H7 (cell line): ENCODE results near the gene FNDC3B. TPM values are rescaled to one million over a fixed set of nuclear protein-coding genes. Genes with fewer than 3 reads are reported as not detected.

Experiments
- DNase-seq: peaks from one replicate; pipeline ENCODE4 v3.0.0; 2012
- H3K27me3 ChIP-seq: 2 replicates; pipeline ENCODE4 v1.6.0; 2011; ENCODE audit warnings: mild to moderate bottlenecking, low read length; ENCODE audit not compliant: control insufficient read depth, insufficient read depth
- H3K36me3 ChIP-seq: replicated peaks from 2 replicates; pipeline ENCODE4 v1.5.1; 2011; ENCODE audit warnings: low read length; ENCODE audit not compliant: control insufficient read depth, insufficient read depth
- H3K4me3 ChIP-seq: 2 replicates; pipeline ENCODE4 v1.5.1; 2011; ENCODE audit warnings: low read depth, mild to moderate bottlenecking, control low read depth, low read length, moderate library complexity; ENCODE audit not compliant: insufficient read depth
- total RNA-seq: library from RNA; depleted of rRNA; stranded (reverse); fragments of >200 nt; shearing (Covaris generic); gene quantifications from 2 replicates; pipeline ENCODE4 v1.2.3, GENCODE V29; 2014

Gene FNDC3B
- total RNA-seq, 1 experiment from 2014 or later, result 24.2 TPM

GRCh38 chr3:172069478-172069877, 30.1 kb downstream of the FNDC3B start:
- Histone ChIP-seq H3K4me3 (no peak overlapping the region), H3K36me3 (no peaks in the 10 kb centered on the region), H3K27me3 (no peaks in the 10 kb centered on the region)
- DNase-seq, result no peak

GRCh38 chr3:172070269-172070668, 30.9 kb downstream of the FNDC3B start:
- no peak overlapping the region for H3K4me3 ChIP-seq
- DNase-seq, result no peak
- no peaks in the 10 kb centered on the region for H3K36me3 ChIP-seq
- no peaks in the 10 kb centered on the region for H3K27me3 ChIP-seq

GRCh38 chr3:172070802-172071201, 31.4 kb downstream of the FNDC3B start:
- Histone ChIP-seq H3K27me3 (no peaks in the 10 kb centered on the region), H3K36me3 (no peaks in the 10 kb centered on the region), H3K4me3 (no peak overlapping the region)
- DNase-seq, result no peak

- no peak overlapping the region for H3K4me3 ChIP-seq
These were observed 32.5 kb downstream of the FNDC3B start for GRCh38 chr3:172071780-172072330.

GRCh38 chr3:172072543-172072942, 33.2 kb downstream of the FNDC3B start:
- H3K4me3 ChIP-seq, result no peak overlapping the region
- DNase-seq, result no peak

More at GRCh38 chr3:172071780-172072330, 32.5 kb downstream of the FNDC3B start:
- DNase-seq, result no peak
- Histone ChIP-seq H3K27me3 (no peaks in the 10 kb centered on the region), H3K36me3 (no peaks in the 10 kb centered on the region)

GRCh38 chr3:172073262-172073915, 34.0 kb downstream of the FNDC3B start:
- Histone ChIP-seq H3K4me3 (no peak overlapping the region), H3K36me3 (no peaks in the 10 kb centered on the region), H3K27me3 (no peaks in the 10 kb centered on the region)
- no peak for DNase-seq

More at GRCh38 chr3:172072543-172072942, 33.2 kb downstream of the FNDC3B start:
- Histone ChIP-seq H3K27me3 (no peaks in the 10 kb centered on the region), H3K36me3 (no peaks in the 10 kb centered on the region)

GRCh38 chr3:172074032-172074431, 34.7 kb downstream of the FNDC3B start:
- no peak for DNase-seq
- Histone ChIP-seq H3K27me3 (no peaks in the 10 kb centered on the region), H3K4me3 (no peak overlapping the region), H3K36me3 (no peaks in the 10 kb centered on the region)

GRCh38 chr3:172074586-172074985, 35.2 kb downstream of the FNDC3B start:
- DNase-seq, result no peak
- Histone ChIP-seq H3K4me3 (no peak overlapping the region), H3K27me3 (no peaks in the 10 kb centered on the region), H3K36me3 (no peaks in the 10 kb centered on the region)

GRCh38 chr3:172076212-172076611, 36.8 kb downstream of the FNDC3B start:
- H3K4me3 ChIP-seq, result no peak overlapping the region
- no peaks in the 10 kb centered on the region for H3K27me3 ChIP-seq
- H3K36me3 ChIP-seq, result no peaks in the 10 kb centered on the region
- DNase-seq, result no peak

- H3K36me3 ChIP-seq, result no peaks in the 10 kb centered on the region
- no peak for DNase-seq
- no peak overlapping the region for H3K4me3 ChIP-seq
- H3K27me3 ChIP-seq, result no peaks in the 10 kb centered on the region
These were observed 37.9 kb downstream of the FNDC3B start for GRCh38 chr3:172077197-172077757.

GRCh38 chr3:172078244-172078643, 38.9 kb downstream of the FNDC3B start:
- DNase-seq, result no peak
- H3K36me3 ChIP-seq, result 0 out of 2 replicates have a peak, but pooled peaks cover 1% of the 10 kb centered on the region
- H3K4me3 ChIP-seq, result no peak overlapping the region
- no peaks in the 10 kb centered on the region for H3K27me3 ChIP-seq

GRCh38 chr3:172078721-172079120, 39.3 kb downstream of the FNDC3B start:
- Histone ChIP-seq H3K27me3 (no peaks in the 10 kb centered on the region), H3K36me3 (0 out of 2 replicates have a peak, but pooled peaks cover 2% of the 10 kb centered on the region), H3K4me3 (no peak overlapping the region)
- no peak for DNase-seq

GRCh38 chr3:172079326-172079976, 40.1 kb downstream of the FNDC3B start:
- no peak for DNase-seq
- Histone ChIP-seq H3K36me3 (0 out of 2 replicates have a peak, but pooled peaks cover 2% of the 10 kb centered on the region), H3K27me3 (no peaks in the 10 kb centered on the region), H3K4me3 (no peak overlapping the region)

GRCh38 chr3:172080503-172080902, 41.1 kb downstream of the FNDC3B start:
- H3K36me3 ChIP-seq, result 0 out of 2 replicates have a peak, but pooled peaks cover 2% of the 10 kb centered on the region

GRCh38 chr3:172082269-172082668, 42.9 kb downstream of the FNDC3B start:
- H3K4me3 ChIP-seq, result no peak overlapping the region
- 0 out of 2 replicates have a peak, but pooled peaks cover 2% of the 10 kb centered on the region for H3K36me3 ChIP-seq
- no peak for DNase-seq
- no peaks in the 10 kb centered on the region for H3K27me3 ChIP-seq

More at GRCh38 chr3:172080503-172080902, 41.1 kb downstream of the FNDC3B start:
- Histone ChIP-seq H3K4me3 (no peak overlapping the region), H3K27me3 (no peaks in the 10 kb centered on the region)
- DNase-seq, result no peak
